DND-41 (cell line): Measurements from ENCODE around the gene DSCAML1.

Source experiments
- ATAC-seq: fragments of 200-7000 bp; cut with Tn5 transposase; 3 replicates; pipeline ENCODE4 v1.9.1; 2021; ENCODE audit warnings: low read depth; ENCODE audit not compliant: insufficient read depth
- DNase-seq: peaks from one replicate; pipeline ENCODE4 v3.0.0-alpha.2; 2020
- H2AFZ ChIP-seq: 2 replicates; pipeline ENCODE4 v1.6.0; 2012; ENCODE audit warnings: low read depth, low read length
- H3K27ac ChIP-seq: 2 replicates; pipeline ENCODE4 v1.5.1; 2012; ENCODE audit warnings: low read length, inconsistent platforms
- H3K27me3 ChIP-seq: fragments of 200-600 bp; sonication (generic); 2 replicates; pipeline ENCODE4 v1.6.0; 2012; ENCODE audit warnings: low read length, mild to moderate bottlenecking, inconsistent platforms; ENCODE audit not compliant: insufficient read depth, poor library complexity
- H3K36me3 ChIP-seq: 2 replicates; pipeline ENCODE4 v1.5.1; 2012; ENCODE audit warnings: low read length, inconsistent platforms; ENCODE audit not compliant: insufficient read depth
- H3K4me1 ChIP-seq: 2 replicates; pipeline ENCODE4 v1.5.1; 2012; ENCODE audit warnings: mild to moderate bottlenecking, low read length; ENCODE audit not compliant: insufficient read depth
- H3K4me2 ChIP-seq: 2 replicates; pipeline ENCODE4 v1.6.0; 2012; ENCODE audit warnings: mild to moderate bottlenecking, moderate library complexity, low read length, inconsistent platforms; ENCODE audit not compliant: insufficient read depth
- H3K4me3 ChIP-seq, 2 experiments: fragments of 200-600 bp in 1 of 2; shearing (Covaris generic) in 1 of 2; 2 replicates each; pipeline ENCODE4 v1.5.1; 2012 to 2016; ENCODE audit warnings: inconsistent platforms in 2 of 2, low read length in 2 of 2, mild to moderate bottlenecking in 2 of 2, low read depth in 1 of 2, moderate library complexity in 1 of 2
- H3K79me2 ChIP-seq: 2 replicates; pipeline ENCODE4 v1.6.0; 2012; ENCODE audit warnings: low read length, inconsistent platforms; ENCODE audit not compliant: insufficient read depth
- H3K9ac ChIP-seq: 2 replicates; pipeline ENCODE4 v1.6.0; 2012; ENCODE audit warnings: low read depth, mild to moderate bottlenecking, inconsistent platforms, low read length, moderate library complexity
- H3K9me3 ChIP-seq: 2 replicates; pipeline ENCODE4 v1.5.1; 2012; ENCODE audit warnings: low read length, moderate library complexity, mild to moderate bottlenecking, inconsistent platforms; ENCODE audit not compliant: insufficient read depth, severe bottlenecking
- H4K20me1 ChIP-seq: 2 replicates; pipeline ENCODE4 v1.6.0; 2012; ENCODE audit warnings: low read length; ENCODE audit not compliant: insufficient read depth
- CTCF ChIP-seq: IDR thresholded peaks from 2 replicates; pipeline ENCODE4 v1.5.1; 2012; ENCODE audit warnings: borderline replicate concordance, low read length, moderate library complexity, mild to moderate bottlenecking; ENCODE audit not compliant: poor library complexity, severe bottlenecking; ENCODE audit errors: extremely low read depth
- EZH2 ChIP-seq: IDR thresholded peaks from 3 replicates; pipeline ENCODE4 v1.6.1; 2012; ENCODE audit warnings: borderline replicate concordance, low read depth, mild to moderate bottlenecking, moderate library complexity, low read length, inconsistent platforms; ENCODE audit not compliant: severe bottlenecking

Gene DSCAML1

GRCh38 chr11:117720061-117720511, 76.9 kb downstream of the DSCAML1 start:
- H3K27me3 ChIP-seq: no peaks in the 10 kb centered on the region
- no peaks in the 10 kb centered on the region for H3K36me3 ChIP-seq
- no peak overlapping the region for H3K4me2 ChIP-seq
- H3K9ac ChIP-seq: no peak overlapping the region
- TF ChIP-seq CTCF (no peak), EZH2 (no peak)
- H3K9me3 ChIP-seq: no peaks in the 10 kb centered on the region
- H4K20me1 ChIP-seq: peaks cover 17% of the 10 kb centered on the region
- ATAC-seq (no peak), DNase-seq (no peak)
- H3K27ac ChIP-seq: no peak overlapping the region
- H3K79me2 ChIP-seq: no peaks in the 10 kb centered on the region
- H3K4me3 ChIP-seq: no peak overlapping the region
- no peaks in the 10 kb centered on the region for H3K4me1 ChIP-seq
- no peak overlapping the region for H2AFZ ChIP-seq

- DNase-seq (no peak), ATAC-seq (no peak)
- Histone ChIP-seq H3K79me2 (no peaks in the 10 kb centered on the region), H3K4me2 (no peak overlapping the region), H2AFZ (no peak overlapping the region), H3K4me3 (no peak overlapping the region), H3K27me3 (no peaks in the 10 kb centered on the region), H3K36me3 (no peaks in the 10 kb centered on the region), H3K9ac (no peak overlapping the region), H3K27ac (no peak overlapping the region), H4K20me1 (peaks cover 15% of the 10 kb centered on the region), H3K9me3 (no peaks in the 10 kb centered on the region), H3K4me1 (no peaks in the 10 kb centered on the region)
- no peak for TF ChIP-seq CTCF
- TF ChIP-seq EZH2: no peak
Observed at GRCh38 chr11:117719480-117719879, 77.5 kb downstream of the DSCAML1 start.

- no peak for TF ChIP-seq EZH2
- TF ChIP-seq CTCF: no peak
- Histone ChIP-seq H3K27ac (no peak overlapping the region), H3K79me2 (no peaks in the 10 kb centered on the region), H3K9me3 (no peaks in the 10 kb centered on the region), H3K4me1 (no peaks in the 10 kb centered on the region), H3K4me2 (no peak overlapping the region), H4K20me1 (peaks cover 14% of the 10 kb centered on the region), H3K9ac (no peak overlapping the region), H3K27me3 (no peaks in the 10 kb centered on the region), H3K36me3 (no peaks in the 10 kb centered on the region), H3K4me3 (no peak overlapping the region), H2AFZ (no peak overlapping the region)
- no peak for DNase-seq
- ATAC-seq: no peak
Observed at GRCh38 chr11:117717485-117718314, 79.3 kb downstream of the DSCAML1 start.
